IMR-90 (cell line): ENCODE measurements around the gene USP6NL. TPM values are rescaled to one million over a fixed set of nuclear protein-coding genes. Genes with fewer than 3 reads are reported as not detected.
A peak's percentile ranks its signal among the peaks of the same experiment; 100 is the strongest.

Experiments used
- ATAC-seq: fragments of 200-7000 bp; cut with Tn5 transposase; 2 replicates; pipeline ENCODE4 v1.9.1; 2020; ENCODE audit warnings: low read depth, mild to moderate bottlenecking, moderate library complexity
- BruUV-seq: library from RNA; stranded (reverse); fragments of 400-500 nt; replicated peaks from 2 replicates; lab custom pipeline; 2021; lab: Mats Ljungman, UMichigan
- CTCF ChIA-PET: fragments of 300-600 bp; formaldehyde crosslinking; extraction: SDS; loops from one replicate; lab custom pipeline; 2021; ENCODE audit warnings: antibody characterized with exemption; lab: Yijun Ruan, JAX
- POLR2A ChIA-PET: fragments of 300-600 bp; sonication (Branson Sonifier 250); formaldehyde crosslinking; loops from one replicate; lab custom pipeline; 2022; ENCODE audit warnings: antibody characterized with exemption; ENCODE audit not compliant: unreplicated experiment; lab: Charles Lee
- DNase-seq: peaks from one replicate; pipeline ENCODE4 v3.0.0; 2013
- H2AFZ ChIP-seq: replicated peaks from 2 replicates; pipeline ENCODE3; 2013; ENCODE audit warnings: low read length, mild to moderate bottlenecking; ENCODE audit not compliant: poor library complexity
- H2AK5ac ChIP-seq: 2 replicates; pipeline ENCODE4 v1.6.1; 2013; ENCODE audit warnings: low read depth, low read length, inconsistent platforms
- H2AK9ac ChIP-seq: replicated peaks from 2 replicates; pipeline ENCODE3; 2013; ENCODE audit warnings: mild to moderate bottlenecking, low read depth, low read length, moderate library complexity; ENCODE audit not compliant: poor library complexity
- H2BK120ac ChIP-seq: 2 replicates; pipeline ENCODE4 v1.6.1; 2013; ENCODE audit warnings: low read depth, low read length, inconsistent platforms
- H2BK15ac ChIP-seq: 3 replicates; pipeline ENCODE4 v1.6.1; 2013; ENCODE audit warnings: low read depth, low read length, inconsistent platforms
- H2BK20ac ChIP-seq: 2 replicates; pipeline ENCODE4 v1.6.1; 2013; ENCODE audit warnings: low read depth, mild to moderate bottlenecking, inconsistent platforms, low read length, moderate library complexity
- H2BK5ac ChIP-seq: 2 replicates; pipeline ENCODE4 v1.6.1; 2013; ENCODE audit warnings: mild to moderate bottlenecking, low read depth, low read length, inconsistent platforms; ENCODE audit not compliant: poor library complexity, severe bottlenecking
- H3K14ac ChIP-seq: replicated peaks from 2 replicates; pipeline ENCODE4 v1.6.1; 2013; ENCODE audit warnings: low read depth, low read length, inconsistent platforms
- H3K18ac ChIP-seq: 2 replicates; pipeline ENCODE4 v1.6.1; 2013; ENCODE audit warnings: low read depth, low read length, control low read depth
- H3K23ac ChIP-seq: 2 replicates; pipeline ENCODE4 v1.6.1; 2013; ENCODE audit warnings: low read depth, low read length, inconsistent platforms
- H3K27ac ChIP-seq: 2 replicates; pipeline ENCODE4 v1.5.1; 2013; ENCODE audit warnings: mild to moderate bottlenecking, control low read depth, low read length; ENCODE audit not compliant: insufficient read depth
- H3K27me3 ChIP-seq: 2 replicates; pipeline ENCODE4 v1.6.1; 2013; ENCODE audit warnings: low read length; ENCODE audit not compliant: control insufficient read depth, insufficient read depth
- H3K36me3 ChIP-seq: 2 replicates; pipeline ENCODE4 v1.6.1; 2013; ENCODE audit warnings: low read length, mixed read lengths; ENCODE audit not compliant: control insufficient read depth, insufficient read depth
- H3K4ac ChIP-seq: 2 replicates; pipeline ENCODE4 v1.6.1; 2013; ENCODE audit warnings: low read depth, low read length, inconsistent platforms
- H3K4me1 ChIP-seq: 2 replicates; pipeline ENCODE4 v1.6.1; 2013; ENCODE audit warnings: low read length, mixed read lengths; ENCODE audit not compliant: control insufficient read depth, insufficient read depth
- H3K4me2 ChIP-seq: 2 replicates; pipeline ENCODE4 v1.6.1; 2013; ENCODE audit warnings: low read depth, mild to moderate bottlenecking, control low read depth, low read length, moderate library complexity
- H3K4me3 ChIP-seq: 2 replicates; pipeline ENCODE4 v1.5.1; 2013; ENCODE audit warnings: low read depth, mild to moderate bottlenecking, control low read depth, low read length, moderate library complexity; ENCODE audit not compliant: insufficient read depth
- H3K56ac ChIP-seq: 2 replicates; pipeline ENCODE4 v1.6.1; 2013; ENCODE audit warnings: low read length, inconsistent platforms; ENCODE audit not compliant: insufficient read depth; ENCODE audit errors: extremely low read depth
- H3K79me1 ChIP-seq, 2 experiments: 2 replicates each; pipeline ENCODE4 v1.6.1; 2013; ENCODE audit warnings: low read length in 2 of 2, inconsistent platforms in 1 of 2, low read depth in 1 of 2
- H3K9ac ChIP-seq: 2 replicates; pipeline ENCODE4 v1.6.1; 2013; ENCODE audit warnings: low read depth, low read length, control low read depth
- H3K9me1 ChIP-seq: 2 replicates; pipeline ENCODE4 v1.6.1; 2013; ENCODE audit warnings: low read length, inconsistent platforms; ENCODE audit not compliant: insufficient read depth
- H3K9me3 ChIP-seq: 2 replicates; pipeline ENCODE4 v1.6.1; 2013; ENCODE audit warnings: low read length; ENCODE audit not compliant: control insufficient read depth, insufficient read depth
- H4K20me1 ChIP-seq: 2 replicates; pipeline ENCODE4 v1.6.1; 2013; ENCODE audit warnings: low read length, inconsistent platforms; ENCODE audit not compliant: insufficient read depth
- H4K5ac ChIP-seq: 2 replicates; pipeline ENCODE4 v1.6.1; 2013; ENCODE audit warnings: mild to moderate bottlenecking, low read depth, low read length, control low read depth
- H4K8ac ChIP-seq, 2 experiments: 2 replicates each; pipeline ENCODE4 v1.6.1; 2013; ENCODE audit warnings: low read depth in 2 of 2, low read length in 2 of 2, control low read depth in 1 of 2, inconsistent platforms in 1 of 2
- H4K91ac ChIP-seq: 2 replicates; pipeline ENCODE4 v1.6.1; 2013; ENCODE audit warnings: low read depth, low read length, inconsistent platforms; ENCODE audit not compliant: insufficient read depth
- CHD1 ChIP-seq: IDR thresholded peaks from 2 replicates; pipeline ENCODE4 v1.6.1; 2012; ENCODE audit warnings: low read depth, low read length, improper control_type of control experiment
- ELK1 ChIP-seq: fragments of 150-350 bp; IDR thresholded peaks from 2 replicates; pipeline ENCODE4 v1.6.1; 2016; ENCODE audit warnings: low read depth, mild to moderate bottlenecking, low read length, moderate library complexity, borderline replicate concordance
- FOS ChIP-seq: fragments of 150-350 bp; IDR thresholded peaks from 2 replicates; pipeline ENCODE4 v1.6.1; 2016; ENCODE audit warnings: low read depth, low read length
- MAZ ChIP-seq: IDR thresholded peaks from 2 replicates; pipeline ENCODE4 v1.6.1; 2012; ENCODE audit warnings: low read depth, mild to moderate bottlenecking, low read length, improper control_type of control experiment, moderate library complexity, borderline replicate concordance
- POLR2A ChIP-seq: IDR thresholded peaks from 2 replicates; pipeline ENCODE4 v1.6.1; 2012; ENCODE audit warnings: mild to moderate bottlenecking, low read depth, low read length
- RCOR1 ChIP-seq: IDR thresholded peaks from 2 replicates; pipeline ENCODE4 v1.6.1; 2012; ENCODE audit warnings: mild to moderate bottlenecking, low read length, improper control_type of control experiment; ENCODE audit not compliant: insufficient replicate concordance
- RFX5 ChIP-seq: IDR thresholded peaks from 2 replicates; pipeline ENCODE4 v1.8.0; 2012; ENCODE audit warnings: low read depth, mild to moderate bottlenecking, low read length, moderate library complexity
- SMC3 ChIP-seq: fragments of 150-350 bp; IDR thresholded peaks from 2 replicates; pipeline ENCODE4 v1.6.1; 2016; ENCODE audit warnings: low read depth, mild to moderate bottlenecking, antibody characterized with exemption, low read length, moderate library complexity
- USF2 ChIP-seq: fragments of 150-350 bp; IDR thresholded peaks from 2 replicates; pipeline ENCODE4 v1.6.1; 2017; ENCODE audit warnings: mild to moderate bottlenecking, antibody characterized with exemption, low read length, low read depth
- WGBS, 2 experiments: methylation state at CpG; one replicate each; pipeline versions ENCODE4 v1.1.5 to v1.1.7; 2013; ENCODE audit warnings: missing lambda C conversion rate in 2 of 2; ENCODE audit not compliant: insufficient read length in 1 of 2; ENCODE audit errors: extremely low coverage in 2 of 2; 5-methylcytosine and 5-hydroxymethylcytosine counted together
- dilution Hi-C: fragments of 300-500 bp; cut with HindIII; formaldehyde crosslinking; loops from one replicate; pipeline ENCODE4 v1.14.3; 2018; ENCODE audit warnings: low sequenced_read_pairs; ENCODE audit not compliant: unreplicated experiment
- in situ Hi-C: fragments of 300-500 bp; cut with MboI; formaldehyde crosslinking; loops from 3 replicates; pipeline ENCODE4 v1.14.3; 2019; ENCODE audit warnings: low sequenced_read_pairs, inconsistent platforms, mixed read lengths
- intact Hi-C: fragments of 100-400 bp; cut with micrococcal nuclease; formaldehyde crosslinking; loops from 2 replicates; pipeline ENCODE4 v1.10.0; 2022
- polyA plus RNA-seq, 3 experiments: library from polyadenylated mRNA; depleted of rRNA; stranded (reverse); fragments of >200 nt; gene quantifications; 2 replicates each; pipeline ENCODE4 v1.2.3, GENCODE V29; 2012; ENCODE audit warnings: low replicate concordance in 1 of 3
- total RNA-seq: library from RNA; depleted of rRNA; stranded (reverse); fragments of >200 nt; gene quantifications from 2 replicates; pipeline ENCODE4 v1.2.3, GENCODE V29; 2012

The USP6NL gene
- total and polyA plus RNA-seq, 2 of the 4 experiments (the other 2 are of a cell fraction) = 7.8 to 9.1 TPM

GRCh38 chr10:11608159-11609013, 3.1 kb downstream of the USP6NL start:
- no peak overlapping the region for H4K91ac ChIP-seq
- H2BK15ac ChIP-seq = no peak overlapping the region
- POLR2A ChIA-PET = no interaction called here
- intact Hi-C loops = no loop called here
- WGBS, 2 experiments = 86% methylated on average over 1 of the region's 10 CpGs; no CpG with 5 or more reads in 1 of the 2 experiments
- H3K27ac ChIP-seq = no peak overlapping the region
- peaks cover 7% of the 10 kb centered on the region; the same call in 1 of the 2 replicates for H4K20me1 ChIP-seq
- dilution Hi-C loops = no loop called here
- H3K4me3 ChIP-seq = no peak overlapping the region
- peaks cover 4% of the 10 kb centered on the region for H3K4me1 ChIP-seq
- H2BK120ac ChIP-seq = no peak overlapping the region
- H3K56ac ChIP-seq = no peak overlapping the region
- no peak overlapping the region for H3K9ac ChIP-seq
- TF ChIP-seq USF2 (no peak), RCOR1 (no peak), FOS (no peak), ELK1 (no peak), RFX5 (no peak), CHD1 (no peak), POLR2A (no peak), MAZ (no peak), SMC3 (no peak)
- peaks cover 21 to 34% of the 10 kb centered on the region in 2 experiments for H3K79me1 ChIP-seq
- H2AK9ac ChIP-seq = no peak overlapping the region
- ATAC-seq = no peak
- H3K36me3 ChIP-seq = no peaks in the 10 kb centered on the region
- H2BK20ac ChIP-seq = no peak overlapping the region
- H3K14ac ChIP-seq = no peak overlapping the region
- no peak overlapping the region for H3K4ac ChIP-seq
- no peak overlapping the region for H4K5ac ChIP-seq
- DNase-seq = no peak
- no peak overlapping the region for H3K18ac ChIP-seq
- no peak overlapping the region for H2AFZ ChIP-seq
- no TSS peak for BruUV-seq
- H2BK5ac ChIP-seq = no peak overlapping the region
- peak overlapping the region; percentile 51; the same call in 1 of the 2 replicates for H3K23ac ChIP-seq
- no peak overlapping the region for H4K8ac ChIP-seq
- no peaks in the 10 kb centered on the region for H3K9me1 ChIP-seq
- H2AK5ac ChIP-seq = no peak overlapping the region
- CTCF ChIA-PET = interaction anchor here (0.5 kb wide), 1 partner anchor 184 kb away, joined by 3 read pairs; no protein-coding TSS in a partner anchor
- H3K4me2 ChIP-seq = no peak overlapping the region
- in situ Hi-C loops = no loop called here
- H3K9me3 ChIP-seq = no peaks in the 10 kb centered on the region
- no peaks in the 10 kb centered on the region for H3K27me3 ChIP-seq
